A549 (cell line): ENCODE results near the gene GOLGA8J. TPM values are rescaled to one million over a fixed set of nuclear protein-coding genes. Genes with fewer than 3 reads are reported as not detected.
"Not testable (repeated sequence)": the region's sequence is repeated elsewhere in the genome, so short reads cannot be mapped to it uniquely, and the experiment has no call there.

Experiments used
- ATAC-seq, 2 experiments: fragments of 200-7000 bp in 1 of 2; fragments of >200 bp in 1 of 2; cut with Nextera tagmentation in 1 of 2; cut with Tn5 transposase in 1 of 2; 3 replicates each; pipeline versions ENCODE4 v1.8.0 to v1.9.1; 2018 to 2020; ENCODE audit warnings: mild to moderate bottlenecking in 1 of 2, moderate library complexity in 1 of 2
- CTCF ChIA-PET: fragments of 300-600 bp; sonication (Branson Sonifier 250); formaldehyde crosslinking; extraction: SDS; loops from one replicate; lab custom pipeline; 2021; ENCODE audit warnings: antibody characterized with exemption, inconsistent platforms; lab: Yijun Ruan, JAX
- POLR2A ChIA-PET: fragments of 350-600 bp; formaldehyde crosslinking; extraction: SDS; loops from one replicate; lab custom pipeline; 2021; ENCODE audit warnings: antibody characterized with exemption, inconsistent platforms; lab: Yijun Ruan, JAX
- DNase-seq, 2 experiments: peaks; one replicate each; pipeline versions ENCODE4 v3.0.0 to v3.0.0-alpha.2; 2011 to 2016; ENCODE audit warnings: low read depth in 1 of 2, low spot score in 1 of 2
- FAIRE-seq: peaks from 2 replicates; lab custom pipeline; 2011; peaks lifted over from hg19 to GRCh38; lab: Jason Lieb, UNC
- H3K27ac ChIP-seq, 2 experiments: fragments of >200 bp; sonication (Bioruptor Twin); formaldehyde crosslinking; 3 replicates each; pipeline ENCODE4 v1.5.1; 2016 to 2017
- H3K4me1 ChIP-seq: fragments of >200 bp; sonication (Bioruptor Twin); formaldehyde crosslinking; 3 replicates; pipeline ENCODE4 v1.6.1; 2016
- H3K4me2 ChIP-seq: fragments of >200 bp; sonication (Bioruptor Twin); formaldehyde crosslinking; 3 replicates; pipeline ENCODE4 v1.6.1; 2016
- H3K4me3 ChIP-seq: fragments of >200 bp; sonication (Bioruptor Twin); formaldehyde crosslinking; 3 replicates; pipeline ENCODE4 v1.5.1; 2016
- H3K9me3 ChIP-seq: fragments of >200 bp; sonication (Bioruptor Twin); formaldehyde crosslinking; 3 replicates; pipeline ENCODE4 v1.6.1; 2016
- ATOH8 ChIP-seq: fragments of 250-450 bp; sonication (Bioruptor Pico); IDR thresholded peaks from 2 replicates; pipeline ENCODE4 v1.5.0; 2020; ENCODE audit warnings: low read depth, mild to moderate bottlenecking, moderate library complexity
- CBX8 ChIP-seq: fragments of 200-600 bp; sonication (generic); IDR thresholded peaks from 2 replicates; pipeline ENCODE4 v1.6.1; 2016
- CHD4 ChIP-seq: fragments of 200-600 bp; sonication (generic); IDR thresholded peaks from 2 replicates; pipeline ENCODE4 v1.6.1; 2016; ENCODE audit warnings: antibody characterized with exemption, mild to moderate bottlenecking, borderline replicate concordance
- E2F6 ChIP-seq: IDR thresholded peaks from 2 replicates; pipeline ENCODE4 v1.6.1; 2012; ENCODE audit warnings: low read depth, borderline replicate concordance
- EHF ChIP-seq: fragments of 250-450 bp; sonication (Bioruptor Pico); IDR thresholded peaks from 2 replicates; pipeline ENCODE4 v1.5.0; 2020; ENCODE audit warnings: mild to moderate bottlenecking
- ESRRA ChIP-seq: fragments of 150-350 bp; IDR thresholded peaks from 2 replicates; pipeline ENCODE4 v1.6.1; 2014; ENCODE audit warnings: mild to moderate bottlenecking, low read length, borderline replicate concordance
- FOSL2 ChIP-seq, 2 experiments: fragments of 450-650 bp in 1 of 2; fragments of >200 bp in 1 of 2; sonication (Bioruptor Twin) in 1 of 2; formaldehyde crosslinking; IDR thresholded peaks; 2 replicates each; pipeline versions ENCODE4 v1.5.0 to v1.6.1; 2016 to 2020; ENCODE audit warnings: mild to moderate bottlenecking in 1 of 2, moderate library complexity in 1 of 2
- FOXS1 ChIP-seq: fragments of 250-450 bp; sonication (Bioruptor Pico); IDR thresholded peaks from 2 replicates; pipeline ENCODE4 v1.5.0; 2020; ENCODE audit warnings: mild to moderate bottlenecking, moderate library complexity
- KDM5A ChIP-seq: fragments of 200-600 bp; sonication (generic); IDR thresholded peaks from 2 replicates; pipeline ENCODE4 v1.6.1; 2016; ENCODE audit warnings: antibody characterized with exemption, mild to moderate bottlenecking
- NFE2L2 ChIP-seq: fragments of 150-350 bp; conservative IDR thresholded peaks from 2 replicates; pipeline ENCODE4 v1.6.1; 2014; ENCODE audit warnings: low read length
- NR3C1 ChIP-seq: fragments of >200 bp; sonication (Bioruptor Twin); formaldehyde crosslinking; IDR thresholded peaks from 3 replicates; pipeline ENCODE4 v1.6.1; 2017
- PBX3 ChIP-seq: IDR thresholded peaks from 2 replicates; pipeline ENCODE4 v1.6.1; 2012
- PHF8 ChIP-seq: fragments of 200-600 bp; sonication (generic); IDR thresholded peaks from 2 replicates; pipeline ENCODE4 v1.6.1; 2016; ENCODE audit warnings: low read depth, mild to moderate bottlenecking, antibody characterized with exemption, moderate library complexity, borderline replicate concordance
- POLR2AphosphoS2 ChIP-seq: conservative IDR thresholded peaks from 2 replicates; pipeline ENCODE4 v1.6.1; 2012; ENCODE audit warnings: low read length, improper control_type of control experiment, inconsistent platforms
- RAD21 ChIP-seq, 2 experiments: fragments of >200 bp in 1 of 2; sonication (Bioruptor Twin) in 1 of 2; formaldehyde crosslinking in 1 of 2; IDR thresholded peaks in 1 of 2; conservative IDR thresholded peaks in 1 of 2; 2 replicates in 1 of 2; 3 replicates in 1 of 2; pipeline ENCODE4 v1.6.1; 2012 to 2018; ENCODE audit warnings: inconsistent platforms in 1 of 2
- RARB ChIP-seq: fragments of 250-450 bp; sonication (Bioruptor Pico); IDR thresholded peaks from 2 replicates; pipeline ENCODE4 v1.8.0; 2021; ENCODE audit warnings: mild to moderate bottlenecking, moderate library complexity
- RCOR1 ChIP-seq: fragments of 150-350 bp; IDR thresholded peaks from 2 replicates; pipeline ENCODE4 v1.6.1; 2014; ENCODE audit warnings: antibody characterized with exemption, low read length, low read depth
- REST ChIP-seq: fragments of 200-600 bp; sonication (generic); IDR thresholded peaks from 2 replicates; pipeline ENCODE4 v1.6.1; 2016; ENCODE audit warnings: antibody characterized with exemption, mild to moderate bottlenecking, moderate library complexity
- RFX5 ChIP-seq: fragments of 450-650 bp; IDR thresholded peaks from 2 replicates; pipeline ENCODE4 v1.7.1; 2014; ENCODE audit warnings: antibody characterized with exemption, mild to moderate bottlenecking, moderate library complexity
- RNF2 ChIP-seq: fragments of 200-600 bp; sonication (generic); IDR thresholded peaks from 2 replicates; pipeline ENCODE4 v1.6.1; 2016; ENCODE audit warnings: low read depth, mild to moderate bottlenecking, antibody characterized with exemption, moderate library complexity, borderline replicate concordance
- TFCP2L1 ChIP-seq: fragments of 250-450 bp; sonication (Bioruptor Pico); IDR thresholded peaks from 2 replicates; pipeline ENCODE4 v1.5.0; 2021; ENCODE audit warnings: mild to moderate bottlenecking
- ZC3H11A ChIP-seq: fragments of 450-650 bp; IDR thresholded peaks from 2 replicates; pipeline ENCODE4 v1.6.1; 2014; ENCODE audit warnings: antibody characterized with exemption, mild to moderate bottlenecking
- ZFP36 ChIP-seq: fragments of 450-650 bp; IDR thresholded peaks from 2 replicates; pipeline ENCODE4 v1.6.1; 2014; ENCODE audit warnings: borderline replicate concordance; ENCODE audit not compliant: partially characterized antibody
- ZNF302 ChIP-seq: fragments of 250-450 bp; sonication (Bioruptor Pico); IDR thresholded peaks from 2 replicates; pipeline ENCODE4 v1.9.0; 2021; ENCODE audit warnings: inconsistent platforms, mild to moderate bottlenecking, moderate library complexity
- ZSCAN20 ChIP-seq: fragments of 250-450 bp; sonication (Bioruptor Pico); IDR thresholded peaks from 2 replicates; pipeline ENCODE4 v1.8.0; 2022; ENCODE audit warnings: mild to moderate bottlenecking, moderate library complexity
- WGBS: methylation state at CpG from one replicate; pipeline ENCODE4 v1.1.6; 2017; ENCODE audit errors: missing lambda C conversion rate; 5-methylcytosine and 5-hydroxymethylcytosine counted together
- polyA minus RNA-seq: library from RNA; depleted of rRNA, polyadenylated mRNA; stranded (reverse); fragments of >200 nt; gene quantifications from 2 replicates; pipeline ENCODE4 v1.2.3, GENCODE V29; 2011; rRNA and poly(A)+ RNA removed
- polyA plus RNA-seq, 4 experiments: library from polyadenylated mRNA; depleted of rRNA in 3 of 4; stranded (reverse); fragments of >200 nt; fragmentation: RNase III in 1 of 4; extraction: RNeasy Plus Mini Kit Qiagen cat#74134 plus additional on column Dnase treatment in 1 of 4; gene quantifications; 2 replicates in 3 of 4; 3 replicates in 1 of 4; pipeline ENCODE4 v1.2.3, GENCODE V29; 2011 to 2017

The GOLGA8J gene
- polyA plus RNA-seq (2011; rRNA removed) (0.09 TPM in 1 of 2 replicates, not detected in the other), polyA plus RNA-seq (2017; fragmentation: RNase III; extraction: RNeasy Plus Mini Kit Qiagen cat#74134 plus additional on column Dnase treatment) (0.07 to 0.23 TPM in 2 of 3 replicates, not detected in the other), polyA minus RNA-seq (0.17 and 0.24 TPM in 2 replicates)
- polyA plus RNA-seq (2012; cell fraction: cytosol; rRNA removed), result not detected in 2 replicates
- not detected in 2 replicates for polyA plus RNA-seq (2012; cell fraction: nucleus; rRNA removed)

- no CpG with 5 or more reads among the region's 7 CpGs for WGBS
- DNase-seq, FAIRE-seq, H3K4me1 ChIP-seq, ATAC-seq, H3K4me3 ChIP-seq, CTCF ChIA-PET, H3K27ac ChIP-seq, H3K4me2 ChIP-seq, POLR2A ChIA-PET, H3K9me3 ChIP-seq: not testable (repeated sequence)
Measured at GRCh38 chr15:30082655-30083054, at the start of gene GOLGA8J. Gene GOLGA8J, plus strand, starts transcription at chr15:30082955. Its CDS starts 98 bp downstream, at chr15:30083053.

GRCh38 chr15:30033211-30033610, 49.5 kb upstream of the GOLGA8J start:
- no peak for FAIRE-seq
- Histone ChIP-seq H3K4me1 (no peaks in the 10 kb centered on the region), H3K9me3 (peaks cover 10% of the 10 kb centered on the region), H3K27ac (no peak overlapping the region), H3K4me3 (no peak overlapping the region), H3K4me2 (no peak overlapping the region)
- no peak for DNase-seq
- no peak for ATAC-seq
- POLR2A ChIA-PET, result no interaction called here
- CTCF ChIA-PET, result interaction anchor here (1.0 to 1.4 kb wide), 4 partner anchors 10 to 108 kb away, joined by 3 to 4 read pairs (median 4); no protein-coding TSS in a partner anchor
- TF ChIP-seq ZNF302 (no peak), E2F6 (no peak), RNF2 (no peak), RARB (no peak), RFX5 (no peak), KDM5A (no peak), ESRRA (no peak), REST (no peak), RCOR1 (no peak), FOSL2 (IDR thresholded peaks at IDR 0.05) (no peak), FOSL2 (CRISPR knock-in tag; IDR thresholded peaks at IDR 0.05) (no peak), PBX3 (no peak), RAD21 (conservative IDR thresholded peaks at IDR 0.05 in 1 of 2, IDR thresholded peaks at IDR 0.05 in 1 of 2) (no peak), NR3C1 (no peak), PHF8 (no peak), EHF (CRISPR knock-in tag) (no peak), CHD4 (no peak)
- WGBS, result 59% methylated on average over 3 of the region's 3 CpGs

- CTCF ChIA-PET, result interaction anchor here (1.0 to 1.3 kb wide), 3 partner anchors 10 to 109 kb away, joined by 3 to 4 read pairs (median 4); no protein-coding TSS in a partner anchor
- 82% methylated on average over 4 of the region's 4 CpGs for WGBS
- POLR2A ChIA-PET, result no interaction called here
- no peak for TF ChIP-seq RAD21 (conservative IDR thresholded peaks at IDR 0.05 in 1 of 2, IDR thresholded peaks at IDR 0.05 in 1 of 2)
- no peak for TF ChIP-seq FOSL2 (IDR thresholded peaks at IDR 0.05)
- TF ChIP-seq FOSL2 (CRISPR knock-in tag; IDR thresholded peaks at IDR 0.05), result no peak
- no peak for TF ChIP-seq ZC3H11A
- no peak for TF ChIP-seq POLR2AphosphoS2
- no peak for TF ChIP-seq FOXS1 (CRISPR knock-in tag)
- TF ChIP-seq CBX8, result no peak
- no peak for TF ChIP-seq ZSCAN20 (CRISPR knock-in tag)
- no peak for TF ChIP-seq ATOH8 (CRISPR knock-in tag)
- no peak for TF ChIP-seq TFCP2L1 (CRISPR knock-in tag)
- TF ChIP-seq NFE2L2, result no peak
- no peak for TF ChIP-seq ZFP36
Measured at GRCh38 chr15:30033763-30034162, 49.0 kb upstream of the GOLGA8J start.

More at GRCh38 chr15:30033763-30034162, 49.0 kb upstream of the GOLGA8J start:
- no peak for FAIRE-seq
- Histone ChIP-seq H3K4me1 (0 out of 3 replicates have a peak, but pooled peaks cover 3% of the 10 kb centered on the region), H3K9me3 (peaks cover 10% of the 10 kb centered on the region), H3K4me3 (no peak overlapping the region), H3K4me2 (no peak overlapping the region), H3K27ac (no peak overlapping the region)
- ATAC-seq, result no peak
- DNase-seq, result no peak
